NCI-H345 treated with DMSO at 0.1 percent for 48 hours (cell line): Measurements from ENCODE around the gene ANO6.

Source experiments
- DNase-seq: peaks from one replicate; lab custom pipeline; 2025; ENCODE audit not compliant: unreplicated experiment; lab: John Stamatoyannopoulos, UW

ANO6 gene

DNA sequence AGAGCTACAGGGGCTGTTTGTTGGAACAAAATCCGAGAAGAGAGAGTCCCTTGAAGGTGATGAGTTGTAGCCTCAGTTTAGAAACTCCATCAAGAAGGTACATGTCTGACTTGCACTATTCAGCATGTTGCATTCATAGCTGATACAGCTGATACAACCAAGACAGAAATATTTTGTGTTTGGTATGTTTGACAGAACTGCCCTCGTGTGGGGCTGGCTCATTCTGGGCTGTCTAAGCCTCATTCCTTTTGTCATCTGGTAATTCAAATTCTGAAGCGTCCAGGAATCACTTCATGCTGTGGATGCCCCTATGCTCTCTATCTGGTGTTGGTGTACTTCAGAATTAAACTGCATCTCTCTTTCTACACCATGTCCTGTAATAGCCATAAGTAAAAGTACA, 126.3 kb downstream of the ANO6 start:
- DNase-seq: no peak

DNA sequence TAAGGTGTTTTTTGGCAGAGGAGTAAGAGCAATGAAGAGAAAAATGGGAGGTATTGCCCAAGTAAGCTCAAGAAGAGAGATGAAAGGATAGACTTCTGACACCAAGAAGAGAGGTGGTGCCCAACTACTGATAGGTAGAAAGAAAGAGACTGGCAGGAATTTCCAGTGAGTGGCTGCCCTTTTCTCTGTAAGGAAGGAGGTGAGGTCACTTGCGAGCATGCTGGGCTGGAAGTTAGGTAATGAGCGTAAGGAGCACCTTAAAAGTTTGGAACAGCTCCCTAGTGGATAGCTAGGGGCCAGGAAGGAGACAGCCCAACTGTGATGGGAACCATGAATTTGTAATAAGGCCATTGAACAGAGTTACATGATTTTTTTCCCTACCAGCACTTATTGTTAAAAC, 127.0 kb downstream of the ANO6 start:
- DNase-seq: no peak

DNA sequence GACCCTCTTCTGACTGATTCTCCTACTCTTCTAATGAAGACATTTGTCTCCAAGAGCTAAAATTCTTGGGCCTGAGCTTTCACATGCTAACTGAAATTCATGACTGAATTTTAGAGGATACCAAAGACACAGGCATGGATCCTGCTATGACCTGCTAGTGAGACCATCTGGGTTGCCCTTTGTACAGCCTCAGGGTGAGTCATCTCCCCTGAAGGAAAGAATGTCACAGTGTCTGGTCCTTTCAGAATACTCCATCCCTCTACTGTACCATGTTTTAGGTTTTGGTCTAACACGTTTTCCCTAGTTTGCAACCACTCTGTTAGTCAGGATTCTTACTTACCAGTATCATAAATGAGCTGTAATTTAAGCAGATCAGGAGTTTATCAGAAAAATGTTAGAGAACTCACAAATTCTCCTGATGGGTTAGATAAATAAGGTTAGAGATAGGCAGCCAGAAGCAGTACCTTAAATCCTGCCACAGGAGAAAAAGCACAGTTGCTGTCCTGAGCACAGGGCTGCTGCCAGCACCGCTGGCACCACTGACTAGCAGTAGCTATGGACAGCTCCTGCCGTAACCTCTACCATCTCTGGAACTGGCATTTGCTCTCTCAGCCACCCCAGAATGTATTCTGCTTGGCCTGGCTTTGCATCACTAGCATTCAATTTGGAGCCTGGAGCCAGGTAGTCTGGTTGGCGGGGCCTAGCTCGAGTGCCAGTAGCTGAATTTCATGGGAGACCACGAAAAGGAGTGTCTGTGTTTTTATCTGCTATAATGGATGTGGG, 127.6 kb downstream of the ANO6 start:
- no peak for DNase-seq

DNA sequence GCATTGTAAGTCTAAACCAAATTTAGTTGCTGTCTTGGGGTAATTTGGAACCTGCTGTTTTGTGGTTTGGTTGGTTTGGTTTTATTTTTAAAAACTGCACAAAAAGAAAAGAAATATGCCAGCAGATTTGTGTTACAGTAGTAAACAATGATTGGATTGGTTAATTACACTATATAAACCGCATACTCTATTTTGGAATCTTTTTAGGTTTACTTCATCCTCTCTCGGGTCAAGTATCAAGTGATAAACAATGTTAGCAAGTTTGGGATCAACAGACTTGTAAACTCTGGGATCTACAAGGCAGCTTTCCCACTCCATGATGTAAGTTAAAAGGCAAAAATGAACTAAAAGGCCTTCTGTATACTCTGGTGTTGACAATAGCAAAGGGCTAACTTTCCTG, 132.4 kb downstream of the ANO6 start:
- DNase-seq: no peak

DNA sequence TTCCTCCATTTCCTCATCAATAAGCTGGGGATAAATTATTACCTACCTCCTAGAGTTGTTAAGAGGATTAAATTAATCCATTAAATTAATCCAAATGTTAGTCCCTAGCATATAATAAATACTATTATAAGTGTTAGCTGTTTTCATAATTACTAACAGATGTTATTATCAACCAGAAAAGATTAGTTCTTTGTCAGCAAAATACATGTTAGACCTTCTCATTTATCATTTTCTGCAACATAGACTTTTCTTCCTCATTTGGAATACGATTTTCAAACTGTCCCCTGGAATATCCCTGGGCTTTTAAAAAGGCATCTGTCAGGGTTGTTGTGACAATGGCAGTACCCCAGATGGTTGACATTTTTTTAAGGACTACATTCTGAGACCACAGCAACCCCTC, 133.1 kb downstream of the ANO6 start:
- no peak for DNase-seq

DNA sequence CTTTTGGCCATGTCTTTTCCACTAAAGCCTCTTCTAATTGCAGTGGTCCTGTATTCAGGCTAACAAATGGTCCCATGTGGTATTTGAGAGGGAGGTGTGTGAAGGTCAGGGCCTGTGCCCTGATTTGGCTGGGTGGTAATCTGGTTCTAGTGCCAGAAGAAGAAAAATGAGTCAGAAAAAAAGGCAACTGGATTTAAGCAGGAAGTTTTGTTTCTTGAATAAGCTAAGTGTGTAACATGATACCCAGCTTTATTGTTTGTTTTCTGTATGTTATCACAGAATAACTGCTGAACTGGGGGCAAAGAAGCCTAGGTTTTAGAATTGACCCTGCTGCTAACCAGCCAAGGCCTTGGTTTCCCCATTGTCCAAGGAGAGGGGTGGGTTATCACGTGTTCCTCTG, 134.0 kb downstream of the ANO6 start:
- DNase-seq: no peak

DNA sequence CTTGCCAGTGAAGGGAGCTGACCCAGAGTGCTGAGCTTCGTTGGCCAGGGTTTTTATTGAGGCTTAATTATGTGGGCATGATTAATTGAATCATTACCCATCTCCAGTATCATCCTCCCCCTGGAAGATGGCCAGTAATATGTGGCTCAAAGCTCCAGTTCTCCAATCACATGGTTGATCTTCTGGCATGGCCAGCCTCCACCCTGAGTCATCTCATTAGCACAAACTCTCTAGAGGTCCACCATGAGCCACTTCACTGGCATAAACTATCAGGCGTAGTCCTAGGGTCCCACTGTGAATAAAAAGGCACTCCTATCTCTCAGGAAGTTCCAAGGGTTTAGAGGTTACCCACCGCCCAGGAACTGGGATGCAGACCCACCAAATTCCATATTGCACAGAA, 135.0 kb downstream of the ANO6 start:
- no peak for DNase-seq

DNA sequence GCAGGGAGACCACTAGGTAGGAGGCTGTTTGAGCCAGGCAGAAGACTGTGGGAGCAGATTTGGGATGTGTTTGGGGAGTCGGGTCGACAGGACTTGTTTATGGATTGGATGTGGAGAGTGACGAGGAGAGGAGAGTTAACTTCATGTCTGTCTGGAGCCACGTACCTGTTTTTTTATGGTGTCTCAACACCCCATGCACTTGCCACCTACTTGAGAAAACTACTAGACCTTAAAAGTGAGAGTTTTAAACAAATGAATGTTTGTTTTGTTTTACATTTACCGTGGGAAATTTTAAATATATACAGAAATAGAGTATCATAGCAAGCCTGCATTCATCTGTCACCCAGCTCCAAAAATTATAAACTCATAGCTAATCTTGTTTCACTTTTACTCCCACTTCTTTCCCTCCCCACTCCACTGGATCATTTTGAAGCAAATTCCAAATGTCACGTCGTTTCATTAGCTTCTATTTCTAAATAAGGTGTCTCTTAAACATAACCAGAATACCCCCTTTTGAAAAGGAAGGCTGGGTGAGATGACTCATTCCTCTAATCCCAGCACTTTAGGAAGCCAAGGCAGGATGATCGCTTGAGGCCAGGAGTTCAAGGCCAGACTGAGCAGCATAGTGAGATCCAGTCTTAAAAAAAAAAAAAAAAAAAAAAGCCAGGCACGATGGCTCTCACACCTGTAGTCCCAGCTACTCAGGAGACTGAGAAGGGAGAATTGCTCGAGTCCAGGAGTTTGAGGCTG, 136.2 kb downstream of the ANO6 start:
- DNase-seq: no peak

DNA sequence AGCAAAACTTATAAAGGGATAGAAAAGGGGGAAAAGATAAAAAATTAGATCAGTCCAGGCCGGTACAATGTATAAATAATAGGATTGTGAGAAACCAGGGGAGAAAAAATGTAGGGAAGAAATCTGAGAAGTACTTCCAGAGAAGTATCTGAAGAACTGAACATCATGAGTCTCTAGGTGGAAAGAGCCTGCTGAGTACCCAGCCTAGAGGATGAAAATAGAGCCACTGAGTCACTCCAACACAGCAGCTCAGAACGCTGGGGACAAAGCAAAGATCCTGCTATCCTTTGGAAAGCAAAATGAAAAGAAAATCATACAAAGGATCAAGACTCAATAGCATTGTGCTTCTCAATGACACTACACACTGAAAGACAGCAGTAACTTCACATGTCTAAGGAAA, 138.0 kb downstream of the ANO6 start:
- no peak for DNase-seq

DNA sequence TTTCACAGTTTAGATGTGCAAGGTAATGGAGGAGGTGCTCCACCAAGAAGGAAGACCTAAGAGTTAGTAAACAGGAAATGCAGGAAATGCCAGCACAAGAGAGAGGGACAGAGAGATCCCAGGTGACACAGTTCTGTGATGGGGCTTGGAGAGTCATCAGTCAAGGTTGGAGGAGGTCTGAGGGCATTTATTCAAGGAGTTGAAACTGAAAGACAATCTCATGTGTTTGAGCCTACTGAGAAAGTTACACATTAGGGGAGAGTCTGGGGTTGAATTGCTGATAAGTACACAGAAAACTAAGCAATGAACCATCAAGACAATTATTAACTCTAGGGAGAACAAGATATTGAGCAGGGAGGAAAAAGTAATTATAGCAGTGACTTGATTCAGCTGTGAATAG, 138.5 kb downstream of the ANO6 start:
- no peak for DNase-seq

DNA sequence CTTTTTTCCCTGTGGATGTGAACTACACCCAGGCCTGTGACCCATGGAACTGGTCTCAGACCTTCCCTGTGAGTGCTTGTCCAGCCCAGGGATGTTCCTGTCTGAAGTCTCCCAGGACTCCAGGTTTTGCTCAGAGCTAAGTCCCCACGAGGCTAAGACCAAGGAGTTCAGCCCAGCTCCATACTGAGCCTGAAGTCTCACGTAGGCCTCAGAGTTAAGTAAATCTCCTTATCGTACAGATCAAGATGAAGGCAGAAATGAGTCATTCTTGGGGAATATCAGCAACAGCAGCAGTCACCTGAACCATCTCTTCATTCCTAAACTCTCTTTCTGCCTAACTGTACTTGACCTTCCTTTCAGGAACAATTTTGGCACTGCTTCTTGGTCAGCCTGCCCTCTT, 139.8 kb downstream of the ANO6 start:
- no peak for DNase-seq

DNA sequence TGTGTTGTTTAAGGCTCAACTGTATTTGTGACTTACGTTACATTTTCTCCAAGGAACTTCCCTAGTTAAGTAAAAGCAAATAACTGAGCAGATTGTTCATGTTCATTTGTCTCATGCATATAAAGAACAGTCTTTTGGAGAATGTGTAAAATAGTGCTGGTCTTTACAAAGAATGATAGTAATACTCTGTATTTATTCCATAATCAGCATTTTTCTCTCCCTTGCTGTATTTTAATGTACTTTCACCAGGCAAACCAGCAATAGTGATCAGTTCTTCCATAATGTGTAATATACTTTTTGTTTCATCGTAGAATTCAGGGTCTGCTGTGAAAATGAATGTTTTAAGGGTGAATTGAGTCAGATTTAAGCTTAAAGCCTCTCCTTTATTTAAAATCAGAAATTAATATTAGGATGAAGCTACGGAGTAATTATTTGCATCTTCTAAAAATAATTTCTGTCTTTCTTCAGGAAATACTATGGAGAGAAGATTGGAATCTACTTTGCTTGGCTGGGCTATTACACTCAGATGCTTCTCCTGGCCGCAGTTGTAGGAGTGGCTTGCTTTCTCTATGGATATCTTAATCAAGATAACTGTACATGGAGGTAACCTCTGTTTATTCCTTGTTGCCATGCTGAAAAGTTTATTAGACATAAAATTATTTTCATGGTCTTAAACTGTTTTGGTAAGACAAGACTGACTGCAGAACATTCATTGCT, 141.1 kb downstream of the ANO6 start:
- no peak for DNase-seq

DNA sequence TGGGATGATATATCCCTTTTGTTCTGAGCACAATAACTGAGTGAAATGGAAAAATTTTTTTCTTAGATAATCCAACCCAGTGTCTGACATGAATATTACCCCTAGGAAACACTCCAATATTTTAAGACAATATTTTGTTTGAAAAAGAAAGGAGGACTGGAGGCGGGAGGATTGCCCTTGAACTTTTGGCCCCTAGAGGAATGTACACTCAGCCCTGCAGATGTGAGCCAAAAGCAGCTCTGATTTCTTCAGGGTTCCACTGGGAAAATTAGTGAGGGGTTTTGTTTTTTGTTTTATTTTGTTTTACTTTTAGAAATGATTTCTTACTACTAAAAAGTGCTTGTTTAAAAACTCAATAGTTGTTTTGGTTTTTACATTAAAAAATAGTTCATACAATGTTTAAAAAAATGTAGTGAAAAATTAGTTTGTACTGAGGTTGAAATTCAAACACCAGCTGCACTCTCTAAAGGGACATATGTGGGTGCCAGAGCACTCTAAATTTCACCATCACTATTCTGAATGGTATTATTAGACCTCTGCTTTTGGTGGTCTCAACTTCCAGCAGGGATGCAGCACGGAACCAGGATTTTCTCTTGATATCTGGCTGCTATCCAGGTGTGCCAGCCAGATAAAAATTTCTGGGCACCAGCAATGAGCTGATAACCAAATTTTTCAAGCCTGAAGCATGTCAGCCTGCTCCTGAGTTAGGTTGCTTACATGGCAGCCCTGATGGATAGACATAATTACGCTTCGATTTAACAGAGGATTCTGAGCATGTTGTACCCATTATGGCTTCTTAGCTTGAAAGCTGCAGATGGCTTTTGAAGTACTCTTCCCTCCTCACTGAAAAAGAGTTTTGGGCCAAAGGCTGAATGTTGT, 141.9 kb downstream of the ANO6 start:
- no peak for DNase-seq

DNA sequence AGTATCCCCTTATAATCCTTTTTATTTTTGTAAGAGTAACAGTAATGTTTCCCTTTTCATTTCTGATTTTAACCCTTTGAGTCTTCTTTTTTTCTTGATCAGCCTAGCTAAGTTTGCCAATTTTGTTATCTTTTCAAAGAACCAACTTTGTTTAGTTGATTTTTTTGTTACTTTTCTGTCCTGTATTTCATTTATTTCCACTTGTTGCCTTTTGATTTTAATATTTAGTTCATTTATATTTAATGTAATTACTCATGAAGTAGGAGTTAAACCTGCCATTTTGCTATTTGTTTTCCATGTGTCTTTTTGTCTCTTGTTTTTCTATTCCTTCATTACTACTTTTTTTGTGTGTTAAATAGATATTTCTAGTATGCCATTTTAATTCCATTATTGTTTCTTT, 146.4 kb downstream of the ANO6 start:
- DNase-seq: no peak

DNA sequence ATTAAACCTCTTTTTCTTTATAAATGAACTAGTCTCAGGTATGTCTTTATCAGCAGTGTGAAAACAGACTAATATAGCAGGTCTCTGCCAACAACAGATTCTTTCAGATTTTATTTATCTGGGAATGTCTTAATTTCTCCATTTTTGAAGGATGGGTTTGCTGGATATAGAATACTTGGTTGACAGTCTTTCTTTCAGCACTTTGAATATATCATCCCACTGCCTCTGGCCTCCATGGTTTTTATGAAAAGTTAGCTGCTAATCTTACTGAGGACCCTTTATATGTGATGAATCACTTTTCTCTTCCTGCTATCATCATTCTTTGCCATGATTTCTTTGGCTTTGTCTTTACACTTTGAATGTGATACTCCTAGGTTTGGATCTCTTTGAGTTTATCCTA, 148.0 kb downstream of the ANO6 start:
- no peak for DNase-seq

DNA sequence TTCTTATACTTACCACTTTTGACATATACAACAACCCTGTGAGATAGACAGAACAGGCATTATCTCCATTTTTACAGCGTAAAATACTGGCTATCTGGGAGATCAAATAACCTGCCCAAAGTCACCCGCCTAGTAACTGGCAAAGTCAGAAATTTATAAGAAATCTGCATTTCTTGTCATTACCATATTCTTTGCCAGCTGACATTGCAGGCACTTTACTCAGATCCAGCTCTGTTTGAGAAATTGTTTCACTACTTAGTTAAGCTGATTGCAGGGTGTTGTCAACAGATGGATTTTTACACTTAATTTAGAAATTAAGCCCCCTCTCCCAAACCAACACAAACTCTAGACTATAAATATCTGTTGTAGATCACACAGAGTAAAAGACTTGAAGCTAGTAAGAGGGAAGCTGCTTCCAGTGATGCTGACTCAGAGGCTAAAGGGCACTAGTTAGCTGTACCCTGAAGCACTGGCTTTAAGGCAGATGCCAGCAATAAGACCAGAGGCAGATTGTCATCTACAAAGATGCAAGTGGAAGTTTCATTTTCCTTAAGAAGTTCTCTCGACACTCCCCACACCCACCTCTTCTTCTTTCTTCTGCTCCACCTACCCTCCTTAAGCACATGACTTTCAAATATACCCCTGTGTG, 153.1 kb downstream of the ANO6 start:
- DNase-seq: no peak

DNA sequence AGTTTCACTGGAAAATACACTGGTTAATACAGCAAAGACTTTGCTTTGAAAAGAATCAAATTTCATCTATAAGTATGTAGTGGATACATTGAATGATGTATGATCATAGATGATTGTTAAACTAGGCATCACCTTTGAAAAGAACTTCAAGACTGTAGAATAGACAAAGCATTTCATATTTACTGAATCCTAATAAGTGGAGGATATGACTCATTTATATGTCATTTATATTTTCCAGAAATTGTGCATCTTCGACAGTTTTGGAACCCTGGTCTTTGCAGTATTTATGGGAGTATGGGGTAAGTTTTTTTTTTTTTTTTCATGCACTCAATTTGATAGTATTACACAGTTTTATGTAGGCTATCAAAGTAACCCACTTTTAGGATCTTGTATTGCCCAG, 161.9 kb downstream of the ANO6 start:
- no peak for DNase-seq

DNA sequence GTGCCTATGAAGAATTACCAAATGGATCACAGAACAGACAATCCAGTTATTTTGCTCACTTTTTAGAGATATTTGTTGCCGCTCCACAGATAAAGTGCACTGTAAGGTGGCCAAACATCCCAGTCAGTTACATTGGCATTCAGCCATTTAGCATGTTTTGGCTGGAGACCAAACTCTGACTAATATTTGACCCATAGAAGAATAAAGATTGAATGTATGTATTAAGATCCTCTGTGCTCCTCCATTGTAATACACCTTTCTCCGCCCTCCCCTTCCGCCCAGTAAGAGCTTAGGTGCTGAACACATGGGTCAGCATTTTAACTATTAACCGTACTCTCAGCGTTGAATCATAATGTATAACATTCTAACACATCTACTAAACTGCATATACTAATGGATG, 163.4 kb downstream of the ANO6 start:
- DNase-seq: no peak

DNA sequence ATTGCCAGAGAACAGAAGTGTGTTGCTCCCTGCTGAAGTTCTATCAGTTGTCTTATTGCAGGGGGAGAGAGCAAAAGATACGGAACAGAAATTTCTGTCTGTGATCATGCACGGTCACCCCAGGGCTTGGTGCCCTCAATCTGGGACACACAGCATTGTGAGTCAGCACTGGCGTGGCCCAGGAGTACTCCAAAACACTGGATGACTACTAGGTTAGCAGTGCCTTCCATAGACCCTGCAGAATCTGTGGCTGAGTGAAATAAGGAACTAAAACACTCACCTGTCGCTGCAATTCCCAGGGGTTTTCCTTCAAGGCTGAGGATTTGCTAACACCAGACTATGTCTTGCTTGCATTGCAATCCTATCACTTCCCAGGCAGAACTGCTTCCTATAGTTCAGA, 165.5 kb downstream of the ANO6 start:
- DNase-seq: no peak

DNA sequence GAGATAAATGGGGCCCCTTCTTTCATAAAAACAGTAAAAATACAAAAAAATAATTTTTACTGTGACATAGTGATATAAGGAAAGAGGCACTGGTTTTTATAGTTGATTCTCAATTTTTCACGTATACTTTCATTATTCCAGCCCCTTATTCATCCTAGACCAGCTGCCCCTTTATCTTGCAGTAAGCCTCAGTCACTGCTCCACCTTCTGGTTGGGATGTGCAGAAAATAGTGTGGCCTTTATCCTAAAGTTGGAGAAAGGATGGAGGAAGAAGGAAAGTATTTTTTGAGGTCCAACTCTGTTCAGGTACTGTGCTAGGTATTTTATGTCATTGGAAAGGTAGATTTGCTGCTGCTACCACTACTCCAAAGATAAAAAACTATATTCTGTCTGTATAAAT, 172.7 kb downstream of the ANO6 start:
- DNase-seq: no peak

DNA sequence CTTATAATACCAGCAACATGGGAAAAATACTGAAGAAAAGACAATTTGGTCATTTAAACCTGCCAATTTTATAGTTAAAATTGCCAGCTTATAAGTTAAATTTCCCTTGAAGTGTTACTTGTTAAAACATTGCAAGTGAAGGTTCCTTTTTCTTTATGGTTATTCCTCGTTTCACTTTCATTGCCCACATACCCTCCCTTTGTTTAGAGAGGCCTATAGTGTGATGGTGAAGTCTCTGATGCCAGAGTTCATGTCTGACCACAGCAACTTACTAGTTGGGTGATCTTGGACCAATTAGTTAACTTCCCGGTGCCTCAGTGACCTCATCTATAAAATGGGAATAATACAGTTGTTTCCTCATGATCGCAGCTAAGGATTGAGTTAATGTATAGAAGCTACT, 173.5 kb downstream of the ANO6 start:
- DNase-seq: no peak
